Liver (tissue), 9 donors: Measurements from ENCODE around the gene ST8SIA5. TPM values are rescaled to one million over a fixed set of nuclear protein-coding genes. Genes with fewer than 3 reads are reported as not detected.

Experiments
- DNase-seq: peaks from one replicate; pipeline ENCODE4 v3.0.0-alpha.2; 2017; ENCODE audit warnings: low spot score
- H3K27ac ChIP-seq, 2 donors: one replicate each; pipeline ENCODE4 v1.7.0; 2013; ENCODE audit warnings: inconsistent platforms in 2 of 2, low read length in 2 of 2, control low read depth in 1 of 2, low read depth in 1 of 2, mild to moderate bottlenecking in 1 of 2
- H3K27me3 ChIP-seq, 4 donors: one replicate each; pipeline versions ENCODE4 v1.6.1 to v1.7.0; 2013; ENCODE audit warnings: low read length in 3 of 4, inconsistent platforms in 1 of 4, mild to moderate bottlenecking in 1 of 4, moderate library complexity in 1 of 4; ENCODE audit not compliant: control insufficient read depth in 4 of 4, insufficient read depth in 4 of 4
- H3K36me3 ChIP-seq, 4 donors: one replicate each; pipeline versions ENCODE4 v1.6.1 to v1.7.0; 2013; ENCODE audit warnings: low read length in 3 of 4, mild to moderate bottlenecking in 3 of 4, low read depth in 1 of 4, moderate library complexity in 1 of 4; ENCODE audit not compliant: control insufficient read depth in 4 of 4, insufficient read depth in 3 of 4
- H3K4me1 ChIP-seq, 4 donors: one replicate each; pipeline versions ENCODE4 v1.6.1 to v1.7.0; 2013; ENCODE audit warnings: low read length in 3 of 4, mild to moderate bottlenecking in 3 of 4, moderate library complexity in 1 of 4; ENCODE audit not compliant: control insufficient read depth in 4 of 4, insufficient read depth in 4 of 4
- H3K4me3 ChIP-seq, 3 donors: one replicate each; pipeline versions ENCODE4 v1.6.1 to v1.7.0; 2013; ENCODE audit warnings: low read length in 3 of 3, control low read depth in 1 of 3, low read depth in 1 of 3, mild to moderate bottlenecking in 1 of 3
- H3K9ac ChIP-seq, 2 donors: one replicate each; pipeline ENCODE4 v1.7.0; 2013; ENCODE audit warnings: low read length in 2 of 2, mild to moderate bottlenecking in 2 of 2, moderate library complexity in 2 of 2, control low read depth in 1 of 2, low read depth in 1 of 2
- H3K9me3 ChIP-seq, 4 donors: one replicate each; pipeline versions ENCODE4 v1.6.1 to v1.7.0; 2013; ENCODE audit warnings: low read length in 3 of 4; ENCODE audit not compliant: control insufficient read depth in 4 of 4
- ATF3 ChIP-seq: IDR thresholded peaks from 2 replicates; pipeline ENCODE4 v1.6.1; 2016; ENCODE audit warnings: antibody characterized with exemption
- CTCF ChIP-seq: fragments of 150-350 bp; IDR thresholded peaks from 2 replicates; pipeline ENCODE4 v1.5.1; 2017; ENCODE audit warnings: improper control_type of control experiment, low read depth, low read length; ENCODE audit not compliant: missing input control
- EGR1 ChIP-seq, 2 donors: IDR thresholded peaks; 2 replicates each; pipeline ENCODE4 v1.6.1; 2016 to 2018; ENCODE audit warnings: antibody characterized with exemption in 2 of 2, low read depth in 2 of 2
- FOXA1 ChIP-seq: IDR thresholded peaks from 2 replicates; pipeline ENCODE4 v1.6.1; 2016; ENCODE audit warnings: antibody characterized with exemption
- FOXA2 ChIP-seq: IDR thresholded peaks from 2 replicates; pipeline ENCODE4 v1.6.1; 2016; ENCODE audit warnings: antibody characterized with exemption
- GABPA ChIP-seq, 2 donors: IDR thresholded peaks in 1 of 2; conservative IDR thresholded peaks in 1 of 2; 2 replicates each; pipeline ENCODE4 v1.6.1; 2016; ENCODE audit warnings: antibody characterized with exemption in 2 of 2, mild to moderate bottlenecking in 1 of 2, moderate library complexity in 1 of 2
- HNF4A ChIP-seq, 2 donors: conservative IDR thresholded peaks; 2 replicates each; pipeline ENCODE4 v1.6.1; 2016; ENCODE audit warnings: antibody characterized with exemption in 2 of 2, mild to moderate bottlenecking in 2 of 2
- HNF4G ChIP-seq: IDR thresholded peaks from 2 replicates; pipeline ENCODE4 v1.6.1; 2016; ENCODE audit warnings: antibody characterized with exemption
- JUND ChIP-seq, 2 donors: IDR thresholded peaks; 2 replicates each; pipeline ENCODE4 v1.6.1; 2016; ENCODE audit warnings: antibody characterized with exemption in 2 of 2
- MAX ChIP-seq: IDR thresholded peaks from 2 replicates; pipeline ENCODE4 v1.6.1; 2016; ENCODE audit warnings: antibody characterized with exemption
- NR2F2 ChIP-seq: IDR thresholded peaks from 2 replicates; pipeline ENCODE4 v1.6.1; 2016; ENCODE audit warnings: antibody characterized with exemption
- RAD21 ChIP-seq, 2 donors: IDR thresholded peaks; 2 replicates each; pipeline ENCODE4 v1.6.1; 2016; ENCODE audit warnings: antibody characterized with exemption in 2 of 2, mild to moderate bottlenecking in 2 of 2
- REST ChIP-seq: IDR thresholded peaks from 2 replicates; pipeline ENCODE4 v1.6.1; 2016; ENCODE audit warnings: antibody characterized with exemption, mild to moderate bottlenecking
- RXRA ChIP-seq, 2 donors: IDR thresholded peaks; 2 replicates each; pipeline ENCODE4 v1.6.1; 2017 to 2018; ENCODE audit warnings: antibody characterized with exemption in 2 of 2, mild to moderate bottlenecking in 1 of 2
- SP1 ChIP-seq: IDR thresholded peaks from 2 replicates; pipeline ENCODE4 v1.6.1; 2018; ENCODE audit warnings: antibody characterized with exemption, mild to moderate bottlenecking
- TAF1 ChIP-seq: conservative IDR thresholded peaks from 2 replicates; pipeline ENCODE4 v1.6.1; 2016; ENCODE audit warnings: antibody characterized with exemption, mild to moderate bottlenecking
- YY1 ChIP-seq: IDR thresholded peaks from 2 replicates; pipeline ENCODE4 v1.6.1; 2016; ENCODE audit warnings: antibody characterized with exemption, mild to moderate bottlenecking
- ZBTB33 ChIP-seq: IDR thresholded peaks from 2 replicates; pipeline ENCODE4 v1.6.1; 2016; ENCODE audit warnings: antibody characterized with exemption
- WGBS: extraction: QIAGEN DNeasy Blood & Tissue Kit; methylation state at CpG from one replicate; pipeline ENCODE4 v1.1.7; 2013; 5-methylcytosine and 5-hydroxymethylcytosine counted together
- polyA plus RNA-seq, 2 donors: library from polyadenylated mRNA; stranded (reverse) in 1 of 2; unstranded in 1 of 2; fragments of 200-250 nt in 1 of 2; fragments of >200 nt in 1 of 2; fragmentation: Nextera tagmentation in 1 of 2; extraction: Ambion mirVana in 1 of 2; gene quantifications; one replicate each; pipeline versions ENCODE4 v1.2.1 to v1.2.3, GENCODE V29; 2013 to 2015
- total RNA-seq, 2 donors: library from RNA; depleted of rRNA; stranded (reverse); fragments of >200 nt; gene quantifications; one replicate each; pipeline ENCODE4 v1.2.3, GENCODE V29; 2014
- donor health status: healthy.
- donor health status: healthy.
- donor health status: healthy.
- donor health status: healthy.
- donor health status: healthy.

ST8SIA5 gene
- total and polyA plus RNA-seq, 4 donors = under 0.01 to 0.12 (median 0.05) TPM; not detected in 1

GRCh38 chr18:46680784-46681695, 75.8 kb downstream of the ST8SIA5 start:
- no peak overlapping the region for H3K9ac ChIP-seq
- no peak for DNase-seq
- peaks cover 0 to 2% (median 0%) of the 10 kb centered on the region in 4 donors for H3K27me3 ChIP-seq
- TF ChIP-seq CTCF (no peak), SP1 (no peak), REST (no peak), HNF4G (no peak), FOXA2 (no peak), ZBTB33 (no peak), JUND (IDR thresholded peaks at IDR 0.05) (no peak), HNF4A (conservative IDR thresholded peaks at IDR 0.05) (no peak), GABPA (IDR thresholded peaks at IDR 0.05 in 1 of 2, conservative IDR thresholded peaks at IDR 0.05 in 1 of 2) (no peak), FOXA1 (no peak), RAD21 (IDR thresholded peaks at IDR 0.05) (no peak), MAX (no peak), NR2F2 (no peak), TAF1 (no peak), ATF3 (no peak), YY1 (no peak), EGR1 (IDR thresholded peaks at IDR 0.05; ENCODE audit: low read depth in 2 of 2) (no peak), RXRA (IDR thresholded peaks at IDR 0.05) (no peak)
- WGBS = 85% methylated on average over 12 of the region's 12 CpGs
- H3K9me3 ChIP-seq = no peaks in the 10 kb centered on the region
- no peak overlapping the region for H3K4me3 ChIP-seq
- H3K27ac ChIP-seq = no peak overlapping the region
- no peaks in the 10 kb centered on the region for H3K4me1 ChIP-seq
- H3K36me3 ChIP-seq = no peaks in the 10 kb centered on the region
